ENCODE measurements around the gene DARS1.
"Not testable (repeated sequence)": the region's sequence is repeated elsewhere in the genome, so short reads cannot be mapped to it uniquely, and the experiment has no call there.

- TF ChIP-seq ZC3H10 (CRISPR knock-in tag; IDR thresholded peaks at IDR 0.05); CREB5 (CRISPR knock-in tag; IDR thresholded peaks at IDR 0.05; ENCODE audit: low read depth); ARNTL (CRISPR knock-in tag; IDR thresholded peaks at IDR 0.05; ENCODE audit: borderline replicate concordance, low read depth); OSR1 (CRISPR knock-in tag; IDR thresholded peaks at IDR 0.05); ZNF565 (CRISPR knock-in tag; conservative IDR thresholded peaks at IDR 0.05; ENCODE audit: low read depth): not testable (repeated sequence)
These were observed 108.7 kb downstream of the DARS1 start for GRCh38 chr2:135876770-135877169.
